ENCODE measurements around the gene GPR27.

DNA sequence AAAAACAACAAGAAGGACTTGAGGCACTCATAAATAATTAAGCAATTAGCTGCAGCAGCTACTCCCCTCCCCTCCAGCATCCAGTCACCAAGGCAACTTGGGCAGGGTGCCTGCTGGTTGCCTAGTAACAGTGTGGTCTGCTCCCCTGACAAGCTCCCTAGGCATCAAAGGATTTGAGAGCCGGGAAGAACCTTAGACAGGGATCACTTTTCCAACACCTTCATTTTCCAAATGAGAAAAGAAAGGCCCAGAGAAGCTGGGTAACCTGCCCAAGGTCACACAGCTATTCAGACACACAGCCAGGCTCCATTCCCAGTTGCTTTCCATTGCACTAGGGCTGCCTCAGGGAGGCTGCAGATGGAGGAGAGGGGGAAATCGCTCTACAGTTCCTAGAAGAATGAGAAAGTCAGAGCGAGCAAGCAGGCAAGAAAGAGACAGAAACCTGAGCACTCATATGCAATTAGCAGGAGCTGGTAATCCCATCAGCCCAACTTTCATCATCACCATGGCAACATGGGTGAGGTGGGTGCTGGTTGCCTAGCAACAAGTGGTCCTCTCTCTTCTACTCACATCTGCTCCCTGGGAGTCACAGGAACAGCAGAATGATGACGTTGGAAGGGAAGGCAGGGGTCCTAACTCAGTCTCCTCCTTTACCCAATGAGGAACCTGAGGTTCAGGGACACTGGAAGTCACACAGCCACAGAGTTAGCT, 24.9 kb upstream of the GPR27 start:
- TF ChIP-seq, protein P1, sequence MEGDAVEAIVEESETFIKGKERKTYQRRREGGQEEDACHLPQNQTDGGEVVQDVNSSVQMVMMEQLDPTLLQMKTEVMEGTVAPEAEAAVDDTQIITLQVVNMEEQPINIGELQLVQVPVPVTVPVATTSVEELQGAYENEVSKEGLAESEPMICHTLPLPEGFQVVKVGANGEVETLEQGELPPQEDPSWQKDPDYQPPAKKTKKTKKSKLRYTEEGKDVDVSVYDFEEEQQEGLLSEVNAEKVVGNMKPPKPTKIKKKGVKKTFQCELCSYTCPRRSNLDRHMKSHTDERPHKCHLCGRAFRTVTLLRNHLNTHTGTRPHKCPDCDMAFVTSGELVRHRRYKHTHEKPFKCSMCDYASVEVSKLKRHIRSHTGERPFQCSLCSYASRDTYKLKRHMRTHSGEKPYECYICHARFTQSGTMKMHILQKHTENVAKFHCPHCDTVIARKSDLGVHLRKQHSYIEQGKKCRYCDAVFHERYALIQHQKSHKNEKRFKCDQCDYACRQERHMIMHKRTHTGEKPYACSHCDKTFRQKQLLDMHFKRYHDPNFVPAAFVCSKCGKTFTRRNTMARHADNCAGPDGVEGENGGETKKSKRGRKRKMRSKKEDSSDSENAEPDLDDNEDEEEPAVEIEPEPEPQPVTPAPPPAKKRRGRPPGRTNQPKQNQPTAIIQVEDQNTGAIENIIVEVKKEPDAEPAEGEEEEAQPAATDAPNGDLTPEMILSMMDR (conservative IDR thresholded peaks at IDR 0.05; ENCODE audit: low read depth in 2 of 2) = no peak
- no peak for TF ChIP-seq POLR2AphosphoS5 (IDR thresholded peaks at IDR 0.05; ENCODE audit: low read depth)
- TF ChIP-seq, protein P2, sequence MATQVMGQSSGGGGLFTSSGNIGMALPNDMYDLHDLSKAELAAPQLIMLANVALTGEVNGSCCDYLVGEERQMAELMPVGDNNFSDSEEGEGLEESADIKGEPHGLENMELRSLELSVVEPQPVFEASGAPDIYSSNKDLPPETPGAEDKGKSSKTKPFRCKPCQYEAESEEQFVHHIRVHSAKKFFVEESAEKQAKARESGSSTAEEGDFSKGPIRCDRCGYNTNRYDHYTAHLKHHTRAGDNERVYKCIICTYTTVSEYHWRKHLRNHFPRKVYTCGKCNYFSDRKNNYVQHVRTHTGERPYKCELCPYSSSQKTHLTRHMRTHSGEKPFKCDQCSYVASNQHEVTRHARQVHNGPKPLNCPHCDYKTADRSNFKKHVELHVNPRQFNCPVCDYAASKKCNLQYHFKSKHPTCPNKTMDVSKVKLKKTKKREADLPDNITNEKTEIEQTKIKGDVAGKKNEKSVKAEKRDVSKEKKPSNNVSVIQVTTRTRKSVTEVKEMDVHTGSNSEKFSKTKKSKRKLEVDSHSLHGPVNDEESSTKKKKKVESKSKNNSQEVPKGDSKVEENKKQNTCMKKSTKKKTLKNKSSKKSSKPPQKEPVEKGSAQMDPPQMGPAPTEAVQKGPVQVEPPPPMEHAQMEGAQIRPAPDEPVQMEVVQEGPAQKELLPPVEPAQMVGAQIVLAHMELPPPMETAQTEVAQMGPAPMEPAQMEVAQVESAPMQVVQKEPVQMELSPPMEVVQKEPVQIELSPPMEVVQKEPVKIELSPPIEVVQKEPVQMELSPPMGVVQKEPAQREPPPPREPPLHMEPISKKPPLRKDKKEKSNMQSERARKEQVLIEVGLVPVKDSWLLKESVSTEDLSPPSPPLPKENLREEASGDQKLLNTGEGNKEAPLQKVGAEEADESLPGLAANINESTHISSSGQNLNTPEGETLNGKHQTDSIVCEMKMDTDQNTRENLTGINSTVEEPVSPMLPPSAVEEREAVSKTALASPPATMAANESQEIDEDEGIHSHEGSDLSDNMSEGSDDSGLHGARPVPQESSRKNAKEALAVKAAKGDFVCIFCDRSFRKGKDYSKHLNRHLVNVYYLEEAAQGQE (IDR thresholded peaks at IDR 0.05; ENCODE audit: unreplicated experiment) = no peak
- TF ChIP-seq EZH2 (IDR thresholded peaks at IDR 0.05; ENCODE audit: low read depth, unreplicated experiment) = no peak
- peak; percentile 55 for TF ChIP-seq CREB1 (CRISPR knock-in tag; IDR thresholded peaks at IDR 0.05; ENCODE audit: low read depth)
- TF ChIP-seq STAT1 (IDR thresholded peaks at IDR 0.05; ENCODE audit: unreplicated experiment) = no peak
- no peak for TF ChIP-seq JUNB (IDR thresholded peaks at IDR 0.05; ENCODE audit: unreplicated experiment)
- no peak for TF ChIP-seq EZH2phosphoT487 (IDR thresholded peaks at IDR 0.05; ENCODE audit: unreplicated experiment)
- TF ChIP-seq ZNF114 (CRISPR knock-in tag; IDR thresholded peaks at IDR 0.05) = no peak
- no peak for TF ChIP-seq NANOG (IDR thresholded peaks at IDR 0.05; ENCODE audit: borderline replicate concordance)
- TF ChIP-seq, protein P3, sequence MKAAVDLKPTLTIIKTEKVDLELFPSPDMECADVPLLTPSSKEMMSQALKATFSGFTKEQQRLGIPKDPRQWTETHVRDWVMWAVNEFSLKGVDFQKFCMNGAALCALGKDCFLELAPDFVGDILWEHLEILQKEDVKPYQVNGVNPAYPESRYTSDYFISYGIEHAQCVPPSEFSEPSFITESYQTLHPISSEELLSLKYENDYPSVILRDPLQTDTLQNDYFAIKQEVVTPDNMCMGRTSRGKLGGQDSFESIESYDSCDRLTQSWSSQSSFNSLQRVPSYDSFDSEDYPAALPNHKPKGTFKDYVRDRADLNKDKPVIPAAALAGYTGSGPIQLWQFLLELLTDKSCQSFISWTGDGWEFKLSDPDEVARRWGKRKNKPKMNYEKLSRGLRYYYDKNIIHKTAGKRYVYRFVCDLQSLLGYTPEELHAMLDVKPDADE (IDR thresholded peaks at IDR 0.05) = no peak
- TF ChIP-seq ZNF331 (CRISPR knock-in tag; IDR thresholded peaks at IDR 0.05; ENCODE audit: low read depth) = no peak
